H1 (cell line): Measurements from ENCODE around the gene DCDC2B. TPM values are rescaled to one million over a fixed set of nuclear protein-coding genes. Genes with fewer than 3 reads are reported as not detected.

Source experiments
- FOSL1 ChIP-seq: IDR thresholded peaks from 2 replicates; pipeline ENCODE4 v1.6.1; 2011; ENCODE audit warnings: mild to moderate bottlenecking, low read depth, low read length, moderate library complexity; ENCODE audit not compliant: insufficient read depth
- NRF1 ChIP-seq: IDR thresholded peaks from 2 replicates; pipeline ENCODE4 v1.6.1; 2011; ENCODE audit warnings: mild to moderate bottlenecking, low read depth, low read length, improper control_type of control experiment
- RAD21 ChIP-seq, 2 experiments: IDR thresholded peaks in 1 of 2; conservative IDR thresholded peaks in 1 of 2; 2 replicates each; pipeline ENCODE4 v1.6.1; 2011; ENCODE audit warnings: low read depth in 2 of 2, low read length in 2 of 2, improper control_type of control experiment in 1 of 2, inconsistent platforms in 1 of 2, mild to moderate bottlenecking in 1 of 2, moderate library complexity in 1 of 2
- polyA plus RNA-seq, 7 experiments: library from polyadenylated mRNA; depleted of rRNA in 3 of 7; stranded (reverse) in 5 of 7; unstranded in 2 of 7; fragments of >200 nt in 5 of 7; fragments of 200-250 nt in 2 of 7; gene quantifications; 1 replicate in 5 of 7; 2 replicates in 1 of 7; 4 replicates in 1 of 7; pipeline versions ENCODE4 v1.2.1 to v1.2.3, GENCODE V29; 2011 to 2013; ENCODE audit warnings: missing spikeins in 2 of 7, mixed read lengths in 2 of 7
- total RNA-seq: library from RNA; stranded (reverse); fragmentation: NEBNext Ultra II Directional; extraction: Animal tissue kit (Norgen Biotek cat#: 25700); gene quantifications from 2 replicates; pipeline ENCODE4 v1.2.1, GENCODE V29; 2021

DCDC2B gene
- total and polyA plus RNA-seq, 2 of the 8 experiments (the other 6 are each of a cell fraction or from before 2014, with no cell fraction given), result not detected

- TF ChIP-seq RAD21 (IDR thresholded peaks at IDR 0.05 in 1 of 2, conservative IDR thresholded peaks at IDR 0.05 in 1 of 2; ENCODE audit: low read depth in 2 of 2, low read length in 2 of 2) (no peak), FOSL1 (no peak), NRF1 (peak; percentile 24)
Measured at GRCh38 chr1:32179443-32180185, 29.3 kb upstream of the DCDC2B start, which contains the start of gene TXLNA (continued).
